ENCODE measurements around the gene NFXL1.

NFXL1 gene

DNA sequence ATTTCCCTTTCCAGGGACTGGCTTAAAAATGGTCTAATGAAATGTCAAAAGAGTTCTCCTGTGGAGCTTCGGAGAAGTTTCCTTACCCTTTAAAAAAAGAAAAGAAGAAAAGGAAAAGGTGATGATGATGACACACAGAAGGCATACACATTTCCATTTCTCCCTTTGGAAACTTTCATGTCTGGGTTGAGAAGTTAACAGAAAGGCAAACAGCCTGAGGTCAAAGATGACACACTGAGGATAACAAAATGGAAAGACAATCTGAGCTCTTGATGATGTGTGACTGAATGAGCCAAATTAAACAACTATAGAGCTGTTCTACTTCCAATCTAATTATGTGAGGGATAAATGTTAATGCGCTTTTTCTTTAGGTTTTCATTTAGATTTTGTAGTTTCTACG, 32.2 kb downstream of the NFXL1 start:
- no peak for DNase-seq

DNA sequence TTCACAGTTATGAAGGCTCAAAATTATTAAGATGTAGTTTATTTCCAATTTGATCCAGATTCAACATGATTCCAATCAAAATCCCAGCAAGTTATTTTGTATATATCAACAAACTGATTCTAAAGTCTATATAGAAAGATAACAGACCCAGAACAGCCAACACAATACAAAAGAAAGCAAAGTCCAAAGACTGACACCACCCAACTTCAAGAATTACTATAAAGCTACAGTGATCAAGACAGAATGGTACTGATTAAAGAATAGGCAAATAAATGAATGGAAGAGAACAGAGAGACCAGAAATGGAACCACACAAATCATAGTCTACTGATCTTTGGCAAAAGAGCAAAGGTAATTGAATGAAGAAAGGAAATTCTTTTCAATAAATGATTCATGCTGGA, 34.9 kb downstream of the NFXL1 start:
- no peak for DNase-seq

DNA sequence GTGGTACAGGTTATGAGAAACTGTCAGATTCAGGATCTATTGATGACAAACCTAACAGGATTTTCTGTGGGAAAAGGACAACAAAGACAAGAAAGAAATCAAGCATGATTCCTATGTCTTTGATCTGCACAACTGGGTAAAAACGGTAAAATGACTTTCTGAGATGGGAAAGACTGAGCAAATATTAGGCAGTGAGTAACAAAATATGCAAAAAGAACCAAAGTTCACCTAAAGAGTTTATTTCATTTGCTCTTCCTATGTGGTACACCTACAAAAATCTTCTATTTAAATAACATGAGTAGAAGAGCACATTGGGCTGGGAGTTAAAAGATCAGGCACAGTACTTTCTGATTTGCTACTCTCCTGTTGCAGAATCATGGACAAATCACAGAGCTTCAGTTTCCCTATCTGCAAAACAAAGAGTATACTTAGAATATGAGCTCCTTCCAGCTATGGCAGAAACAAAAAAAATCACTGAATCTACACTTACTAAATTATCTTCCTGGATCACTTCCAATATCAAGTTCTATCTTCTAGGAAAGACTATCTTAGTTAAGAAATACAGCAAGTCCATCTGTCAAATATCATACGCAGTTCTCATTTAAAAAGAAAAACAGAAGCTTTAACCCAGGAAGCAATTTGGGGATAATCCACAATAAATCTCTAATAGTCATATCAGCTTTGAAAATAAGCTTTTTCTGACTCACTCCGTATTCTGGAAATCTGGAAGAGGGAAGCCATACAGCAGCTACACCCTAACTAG, 37.4 kb downstream of the NFXL1 start:
- no peak for DNase-seq

DNA sequence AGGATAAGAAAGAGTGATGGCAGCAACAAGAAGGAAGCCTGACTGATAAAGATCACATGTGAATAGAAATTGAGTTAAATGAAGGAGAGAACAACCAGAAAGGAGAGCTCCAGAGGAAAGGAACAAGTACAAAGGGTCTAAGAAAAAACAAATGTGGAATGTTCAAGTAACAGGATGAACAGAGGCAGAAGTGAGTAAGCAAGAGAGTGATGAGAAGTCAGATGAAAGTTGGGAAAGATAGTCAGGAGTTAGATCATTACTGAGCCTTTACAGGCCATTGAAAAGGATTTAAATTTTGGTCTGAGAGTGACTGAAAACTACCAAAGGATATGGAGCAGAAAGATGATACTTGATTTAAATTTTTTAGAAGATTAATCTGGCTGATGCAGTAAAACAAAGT, 38.1 kb downstream of the NFXL1 start:
- DNase-seq = no peak

DNA sequence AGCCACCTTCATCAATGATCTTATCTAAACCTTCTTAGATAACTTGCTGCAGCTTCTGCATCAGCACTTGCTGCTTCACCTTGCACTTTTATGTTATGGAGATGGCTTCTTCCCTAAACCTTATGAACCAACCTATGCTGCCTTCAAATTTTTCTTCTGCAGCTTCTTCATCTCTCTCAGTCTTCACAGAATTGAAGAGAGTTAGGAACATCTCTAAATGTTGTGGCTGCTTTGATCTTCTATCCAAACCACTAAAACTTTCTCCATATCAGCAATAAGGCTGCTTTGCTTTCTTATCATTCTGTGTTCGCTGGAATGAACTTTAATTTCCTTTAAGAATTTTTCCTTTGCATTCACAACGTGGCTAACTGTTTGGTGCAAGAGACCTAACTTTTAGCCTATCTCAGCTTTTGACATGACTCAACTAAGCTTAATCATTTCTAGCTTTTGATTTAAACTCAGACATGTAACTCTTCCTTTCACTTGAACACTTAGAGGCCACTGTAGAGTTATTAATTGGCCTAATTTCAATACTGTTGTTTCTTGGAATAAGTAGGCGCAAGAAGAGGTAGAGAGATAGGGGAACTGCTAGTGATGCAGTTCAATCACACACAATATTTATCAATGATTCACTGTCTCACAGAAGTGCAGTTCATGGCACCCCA, 40.4 kb downstream of the NFXL1 start:
- DNase-seq = no peak

DNA sequence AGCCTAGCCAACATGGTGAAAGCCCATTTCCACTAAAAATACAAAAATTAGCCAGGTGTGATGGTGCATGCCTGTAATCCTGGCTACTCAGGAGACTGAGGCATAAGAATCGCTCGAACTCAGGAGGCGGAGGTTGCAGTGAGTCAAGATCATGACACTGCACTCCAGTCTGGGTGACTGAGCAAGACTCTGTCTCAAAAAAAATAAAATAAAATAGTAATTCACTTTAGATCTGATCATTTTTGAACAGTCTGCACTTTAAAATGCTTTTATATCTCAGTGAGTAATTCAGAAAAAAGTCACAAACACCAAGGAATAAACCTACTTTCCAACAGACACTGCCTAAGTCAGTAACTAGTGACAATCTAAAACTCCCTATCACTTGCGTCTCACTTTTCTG, 50.9 kb downstream of the NFXL1 start:
- DNase-seq = no peak

DNA sequence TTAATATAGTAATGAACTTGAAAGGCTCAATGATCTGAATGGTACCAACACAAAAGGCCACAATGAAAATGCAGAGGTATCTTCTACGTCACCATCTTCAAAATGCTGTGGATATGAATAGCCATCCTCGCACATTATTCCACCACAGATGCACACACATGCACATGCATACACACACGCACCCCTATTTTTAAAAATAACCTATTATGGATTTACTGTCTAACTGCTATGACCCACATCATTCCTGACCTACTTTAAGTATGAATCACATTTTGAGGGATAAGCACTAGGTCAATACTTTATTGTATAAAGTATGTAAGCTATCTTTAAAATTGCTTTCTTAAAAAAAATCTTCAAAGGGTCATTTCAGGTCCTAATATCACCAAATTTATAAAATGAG, 52.1 kb downstream of the NFXL1 start:
- DNase-seq = no peak

DNA sequence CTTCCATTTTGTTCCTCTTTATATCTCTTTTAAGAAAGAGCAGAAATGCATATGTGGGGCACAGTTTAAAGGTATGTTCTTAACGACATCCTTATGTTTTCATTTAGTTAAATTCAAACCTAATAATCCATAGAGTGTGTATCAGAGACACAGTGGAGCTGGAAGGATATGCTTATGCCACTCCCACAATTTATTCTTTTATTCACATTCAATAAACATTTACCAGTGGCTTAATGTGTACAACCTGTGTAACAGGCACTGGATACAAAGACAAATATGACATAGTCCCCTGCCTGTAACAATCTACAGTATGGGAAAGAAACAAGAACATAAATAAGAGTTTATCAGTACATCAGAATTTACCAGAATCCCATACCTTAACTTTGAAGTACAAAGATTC, 54.1 kb downstream of the NFXL1 start:
- no peak for DNase-seq

DNA sequence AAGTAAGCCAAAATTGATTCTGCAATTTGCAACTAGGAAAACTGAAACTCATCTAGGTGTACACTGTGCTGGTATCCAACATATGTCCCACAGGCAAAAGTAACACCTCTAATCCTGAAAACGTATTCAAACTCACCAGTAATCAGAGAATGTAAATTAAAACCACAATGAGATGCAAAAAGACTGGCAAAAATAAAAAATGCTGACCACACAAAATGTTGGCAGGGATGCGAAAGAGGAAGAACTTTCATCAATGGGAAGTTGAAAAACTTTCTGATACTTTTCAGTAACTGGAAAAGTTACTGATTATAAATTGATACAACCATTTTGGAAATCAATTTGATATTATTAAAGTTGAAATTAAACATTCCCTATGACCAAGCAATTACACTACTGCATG, 56.4 kb downstream of the NFXL1 start:
- no peak for DNase-seq

DNA sequence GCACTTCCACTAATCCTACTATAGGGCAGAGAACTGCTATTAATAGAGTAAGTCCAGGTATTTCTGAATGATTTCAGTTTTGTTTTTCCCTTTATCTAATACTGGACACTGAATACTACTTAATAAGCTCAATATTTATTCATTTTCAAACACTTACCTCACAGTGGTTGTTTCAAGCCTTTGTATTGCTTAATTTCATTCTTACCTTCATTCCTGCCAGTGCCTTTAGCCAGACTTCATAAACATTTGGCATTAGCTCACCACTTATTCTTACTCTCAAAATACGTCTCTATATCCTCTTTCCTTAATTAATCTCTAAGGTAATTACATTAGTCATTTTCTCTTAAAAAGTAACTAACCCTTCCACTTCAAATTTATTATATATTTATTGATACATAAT, 57.7 kb downstream of the NFXL1 start:
- DNase-seq = no peak

DNA sequence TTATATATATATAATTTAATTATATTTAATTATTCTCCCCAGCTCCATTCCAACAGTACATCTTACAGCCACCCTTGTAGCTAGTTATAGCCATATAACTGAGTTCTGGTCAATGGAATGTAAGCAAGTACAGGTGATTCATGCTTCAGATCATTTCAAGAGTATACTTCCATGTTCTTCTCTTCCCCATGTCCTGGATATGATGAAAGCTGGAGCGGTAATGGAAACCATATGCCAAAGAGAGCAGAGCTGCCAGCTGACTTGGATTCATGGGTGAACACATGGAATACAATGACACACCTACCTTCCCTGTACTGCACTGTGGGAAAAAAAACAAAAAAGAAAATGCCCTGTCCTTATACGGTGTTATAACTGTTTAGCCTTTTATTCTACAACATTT, 59.0 kb downstream of the NFXL1 start:
- no peak for DNase-seq

DNA sequence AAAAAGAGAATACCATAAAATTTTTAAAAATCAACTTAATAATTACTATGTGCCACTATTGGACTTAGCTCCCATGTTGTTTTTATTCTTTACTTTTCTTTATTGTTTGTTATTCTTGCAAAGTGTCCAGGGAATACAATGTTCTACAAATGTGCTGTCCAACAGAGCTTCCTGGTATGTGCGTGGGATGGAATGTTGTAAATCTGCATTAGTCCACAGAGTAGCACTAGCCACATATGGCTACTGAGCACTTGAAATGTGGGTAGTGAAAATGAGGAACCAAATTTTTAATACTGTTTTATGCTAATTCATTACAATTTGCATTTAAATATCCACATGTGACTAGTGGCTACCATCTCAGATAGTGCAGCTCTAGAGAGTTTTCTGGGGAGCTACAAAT, 62.2 kb downstream of the NFXL1 start:
- DNase-seq = no peak

DNA sequence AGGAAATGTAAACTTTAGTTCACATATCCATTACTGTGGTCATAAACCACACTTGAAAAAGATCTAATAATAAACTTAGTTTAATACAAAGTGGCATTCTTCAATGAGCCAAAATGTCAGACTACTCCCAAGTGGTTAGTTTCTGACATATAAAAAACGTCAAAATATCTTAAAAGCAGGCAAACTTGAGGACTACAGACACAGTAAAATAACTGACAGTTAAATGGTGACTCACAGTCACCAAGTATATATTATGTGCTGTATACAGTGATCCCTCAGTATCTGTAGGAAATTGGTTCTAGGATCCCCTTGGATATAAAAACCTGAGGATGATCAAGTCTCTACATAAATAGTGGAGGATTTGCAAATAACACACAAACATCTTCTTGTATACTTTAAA, 64.9 kb downstream of the NFXL1 start:
- no peak for DNase-seq

DNA sequence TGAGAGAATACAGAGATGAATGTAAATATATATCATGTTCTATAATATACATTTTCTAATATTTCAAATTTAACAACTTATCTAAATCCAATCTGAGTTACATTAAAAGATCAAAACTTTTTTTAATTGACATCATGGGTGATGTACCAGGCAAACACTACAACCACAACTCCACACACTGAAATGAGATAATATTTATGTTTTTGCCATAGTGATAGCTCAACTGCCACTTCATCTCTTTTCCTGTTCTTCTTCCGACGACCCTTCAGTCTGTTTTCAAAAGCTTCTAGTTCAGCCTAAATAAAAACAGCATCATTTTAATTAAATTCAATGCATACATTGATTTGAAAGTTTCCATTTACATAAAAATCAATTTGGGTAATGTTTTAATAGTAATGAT, 66.3 kb downstream of the NFXL1 start:
- no peak for DNase-seq

DNA sequence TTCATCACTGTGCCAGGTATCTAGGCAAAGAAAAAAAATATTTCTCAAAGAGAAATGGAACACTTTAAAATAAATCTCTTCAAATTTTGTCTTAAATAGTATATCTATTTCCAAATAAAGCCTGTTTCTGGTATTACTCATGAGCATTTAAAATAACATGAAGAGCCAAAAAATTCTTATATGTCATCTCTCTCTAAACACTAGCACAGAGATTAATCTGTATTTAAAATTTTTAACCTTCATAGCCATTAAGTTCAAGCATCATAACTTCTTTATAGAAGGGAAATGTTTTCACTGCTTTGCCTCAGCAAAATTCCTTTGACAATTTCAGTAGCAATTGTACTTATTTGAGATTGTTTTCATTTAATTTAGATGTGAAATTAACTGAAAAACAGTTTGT, 71.4 kb downstream of the NFXL1 start:
- no peak for DNase-seq

DNA sequence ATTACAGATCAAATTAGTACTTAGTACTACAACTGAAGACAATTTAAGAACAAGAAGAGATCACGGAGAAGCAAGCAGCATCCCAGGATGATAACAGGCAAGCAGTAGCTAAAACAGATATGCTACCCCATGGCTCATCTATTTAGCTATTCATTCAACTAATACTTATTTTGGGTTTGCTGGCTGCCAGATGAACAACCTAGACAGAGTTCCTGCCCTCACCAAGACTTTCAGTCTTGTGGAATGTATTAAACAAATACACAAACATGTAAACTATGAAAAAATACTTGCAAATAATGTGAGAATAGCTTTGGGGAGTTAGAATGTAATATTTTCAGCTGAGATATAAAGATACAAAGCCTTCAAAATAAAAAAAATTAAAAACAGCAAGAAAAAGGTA, 74.1 kb downstream of the NFXL1 start:
- DNase-seq = no peak

DNA sequence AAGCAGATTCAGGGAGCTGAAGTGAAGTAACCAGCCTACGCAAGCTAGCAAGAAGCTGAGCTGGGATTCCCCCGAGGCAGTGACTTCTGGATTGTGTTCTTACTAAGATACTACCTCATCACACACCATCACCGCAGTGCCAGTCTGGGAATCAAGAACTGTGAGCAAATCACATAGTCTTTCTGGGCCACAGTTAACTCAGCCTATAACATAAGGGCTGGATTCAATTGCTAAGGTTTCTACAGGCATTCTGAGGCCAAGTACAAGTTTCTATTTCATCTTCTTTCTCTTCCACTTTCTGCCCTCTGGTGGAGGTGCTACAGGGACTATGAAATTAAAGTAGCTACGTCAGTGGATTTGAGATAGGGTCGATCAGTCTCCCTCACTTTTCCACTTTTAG, 75.1 kb downstream of the NFXL1 start:
- no peak for DNase-seq

DNA sequence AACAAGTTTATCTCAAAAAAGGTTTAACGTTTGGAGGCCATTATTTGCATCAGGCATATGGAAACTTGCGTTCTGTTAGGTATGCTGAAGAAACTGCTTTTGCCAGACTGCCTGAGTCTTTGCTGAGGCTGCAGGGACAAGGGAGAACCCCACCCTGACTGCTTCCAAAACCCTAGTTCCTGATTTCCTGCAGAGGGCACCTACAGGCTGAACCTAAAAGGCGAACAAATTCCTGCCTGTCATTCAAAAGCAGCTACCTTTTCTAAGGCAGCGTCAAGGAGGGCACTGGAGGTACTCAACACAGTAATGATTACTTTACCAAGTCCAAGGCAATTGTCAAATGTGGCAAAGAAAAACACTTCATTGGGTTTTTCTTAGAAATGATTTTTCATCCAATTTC, 75.9 kb downstream of the NFXL1 start:
- DNase-seq = no peak

DNA sequence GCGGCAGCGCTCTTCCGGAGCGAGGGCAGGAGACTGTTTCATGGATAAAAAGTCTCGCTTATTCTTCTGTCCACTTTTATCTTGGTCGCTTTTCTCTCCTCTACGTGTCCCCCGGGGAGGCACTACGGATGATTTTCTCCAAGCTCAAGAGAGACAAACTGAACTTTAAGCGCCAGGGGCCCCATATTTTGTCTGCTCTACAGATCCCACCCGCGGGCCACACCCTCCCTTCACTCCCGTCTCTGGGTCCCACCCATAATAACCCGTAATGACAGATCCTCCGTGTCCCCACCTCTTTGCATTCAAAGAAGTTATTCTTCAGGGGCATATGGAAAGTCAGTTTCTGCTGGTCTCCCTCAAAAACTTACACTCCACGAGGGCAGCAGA, 76.5 kb downstream of the NFXL1 start, which contains the start of gene CORIN:
TSS of gene CORIN (minus strand) at position 160 of the 387 bp plus-strand sequence. CDS start at position 42, 118 bp downstream.
- no peak for DNase-seq

DNA sequence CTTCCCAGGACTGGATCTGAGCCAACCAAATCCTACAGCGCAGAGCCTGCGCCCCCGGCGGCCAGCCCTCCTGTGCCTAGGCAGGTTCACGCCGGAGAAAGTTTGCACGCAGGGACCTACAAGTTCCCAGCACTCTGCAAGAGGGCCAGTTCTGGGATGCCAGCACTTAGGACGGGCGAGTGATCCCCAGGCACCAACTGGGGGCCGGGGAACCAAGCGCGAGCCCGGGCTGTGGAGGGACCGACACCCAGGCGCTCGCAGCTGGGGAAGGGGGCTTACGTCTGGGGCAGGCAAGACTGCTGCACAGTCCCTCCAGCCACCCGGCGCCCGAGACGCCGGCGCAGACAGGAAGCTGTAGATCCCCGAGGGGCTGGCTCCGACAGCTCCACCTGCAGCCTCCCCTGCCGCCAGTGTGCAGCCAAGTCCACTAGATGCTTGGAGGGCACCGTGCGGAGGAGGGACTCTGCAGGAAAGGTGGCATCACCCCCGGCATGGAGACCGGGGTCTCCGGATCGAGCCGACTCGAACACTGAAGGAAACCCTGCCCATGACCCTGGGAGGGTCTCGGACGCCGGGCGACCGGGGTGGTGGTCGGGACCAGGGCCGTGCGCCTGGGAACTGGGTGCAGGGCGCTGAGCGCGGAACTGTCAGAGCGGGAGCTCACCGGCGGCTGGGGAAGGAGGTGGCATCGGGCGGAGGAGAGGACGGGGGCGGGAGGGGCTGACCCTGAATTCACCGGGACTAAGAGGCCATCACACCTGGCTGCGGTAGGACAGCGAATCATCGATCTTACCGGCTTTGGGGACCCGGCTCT, 77.1 kb downstream of the NFXL1 start:
- no peak for DNase-seq

DNA sequence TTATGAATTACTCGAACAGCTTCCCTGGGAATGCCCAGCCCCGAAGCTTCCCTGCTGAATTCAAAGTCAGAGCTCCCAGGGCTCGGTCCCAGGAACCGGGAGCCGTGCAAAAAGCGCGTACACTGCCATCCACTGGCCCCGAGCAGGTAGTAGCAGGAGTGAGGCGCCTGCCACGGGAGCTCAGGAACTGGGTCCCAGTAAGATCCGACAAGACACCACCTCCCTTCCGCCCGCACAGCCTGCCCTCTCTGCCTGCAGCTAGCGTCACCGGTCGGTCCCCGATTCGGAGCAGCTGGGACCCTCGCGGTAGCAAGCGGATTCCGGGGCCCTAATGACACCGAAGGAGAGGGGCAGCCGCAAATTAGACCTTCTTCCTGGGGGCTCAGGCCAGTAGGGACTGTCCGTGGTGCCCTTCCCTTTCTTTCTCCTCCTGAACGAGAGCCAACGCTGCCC, 77.7 kb downstream of the NFXL1 start:
- peak in 1 of 2 experiments; percentile 6 for DNase-seq

DNA sequence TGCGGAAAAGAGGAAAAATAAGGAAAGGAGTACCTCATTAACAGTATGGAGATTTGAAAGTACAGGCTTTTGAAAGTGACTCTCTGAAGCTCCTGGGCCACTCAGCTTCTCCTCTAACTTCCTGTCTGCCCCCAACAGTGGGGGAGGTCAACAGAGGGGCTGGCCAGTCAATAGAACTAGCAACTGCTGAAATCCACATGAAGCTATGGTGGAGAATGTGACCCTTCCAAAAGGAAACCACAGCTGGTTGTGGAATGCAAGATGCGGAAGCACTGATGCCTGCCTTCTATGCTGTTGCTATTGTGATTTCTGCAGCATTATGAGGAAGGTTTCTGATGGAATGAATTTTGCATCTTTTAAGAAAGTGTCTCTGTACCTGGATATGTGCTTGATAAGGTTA, 78.9 kb downstream of the NFXL1 start:
- DNase-seq = no peak

DNA sequence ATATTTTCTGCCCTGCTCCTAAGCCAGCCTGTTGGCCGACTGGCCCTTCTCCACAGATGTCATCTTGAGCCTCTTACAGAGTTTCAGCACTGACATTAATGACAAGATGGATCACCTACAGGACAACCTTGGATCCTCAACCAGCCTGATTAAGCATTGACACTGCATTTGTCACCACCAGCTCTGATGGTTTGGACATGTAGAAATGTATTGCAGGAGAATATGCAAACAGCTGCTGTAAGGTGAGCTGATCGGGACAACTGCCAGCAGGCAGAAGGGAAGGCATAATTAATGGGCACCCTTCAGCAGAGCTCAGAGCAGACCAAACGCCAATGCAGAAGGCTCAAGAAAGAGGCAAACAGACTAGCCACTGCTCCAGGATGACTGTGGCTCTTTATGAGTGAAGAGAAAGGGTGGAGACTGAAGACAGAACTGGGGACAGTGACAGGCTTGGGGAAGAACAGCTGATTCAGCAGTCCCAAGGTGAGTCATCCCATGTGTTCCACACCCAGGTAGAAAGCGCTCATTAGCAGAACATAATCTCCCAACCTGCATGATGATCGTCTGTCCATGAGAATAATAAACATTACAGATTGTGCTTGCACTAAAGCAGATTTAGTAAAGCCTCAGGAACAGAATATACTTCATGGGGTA, 83.2 kb downstream of the NFXL1 start:
- peak in 1 of 2 experiments; percentile 8 for DNase-seq
